Measurements from ENCODE around the gene NHLRC3.

- TF ChIP-seq POLR2A (IDR thresholded peaks at IDR 0.05) (no peak), CTCF (IDR thresholded peaks at IDR 0.05) (no peak), POLR2AphosphoS5 (IDR thresholded peaks at IDR 0.05) (no peak), EP300 (IDR thresholded peaks at IDR 0.05) (no peak)
Measured at GRCh38 chr13:39013462-39013861, 24.8 kb upstream of the NHLRC3 start.
